Mesenchymal stem cell (in vitro differentiated cells and primary cell): Measurements from ENCODE around the gene CLSTN3.

Experiments
- DNase-seq: peaks from one replicate; pipeline ENCODE4 v3.0.0-alpha.2; 2013
- H2AFZ ChIP-seq: one replicate; pipeline ENCODE4 v1.6.1; 2013; ENCODE audit warnings: low read depth, mild to moderate bottlenecking, control low read depth, inconsistent platforms, low read length, moderate library complexity
- H2AK5ac ChIP-seq: 2 replicates; pipeline ENCODE4 v1.6.1; 2013; ENCODE audit warnings: low read length, moderate library complexity, mild to moderate bottlenecking, inconsistent platforms; ENCODE audit not compliant: severe bottlenecking
- H2BK120ac ChIP-seq: one replicate; pipeline ENCODE4 v1.6.1; 2013; ENCODE audit warnings: low read depth, mild to moderate bottlenecking, inconsistent platforms, low read length, moderate library complexity
- H2BK12ac ChIP-seq, 2 experiments: one replicate each; pipeline ENCODE4 v1.6.1; 2013; ENCODE audit warnings: inconsistent platforms in 2 of 2, low read length in 2 of 2, mild to moderate bottlenecking in 2 of 2, moderate library complexity in 2 of 2, control low read depth in 1 of 2
- H2BK15ac ChIP-seq: one replicate; pipeline ENCODE4 v1.6.1; 2013; ENCODE audit warnings: mild to moderate bottlenecking, low read depth, inconsistent platforms; ENCODE audit not compliant: poor library complexity, severe bottlenecking
- H2BK5ac ChIP-seq: 2 replicates; pipeline ENCODE4 v1.6.1; 2013; ENCODE audit warnings: low read depth, mild to moderate bottlenecking, low read length, control low read depth, inconsistent platforms; ENCODE audit not compliant: poor library complexity, severe bottlenecking
- H3K14ac ChIP-seq, 2 experiments: one replicate each; pipeline ENCODE4 v1.6.1; 2013; ENCODE audit warnings: inconsistent platforms in 2 of 2, low read length in 2 of 2, control low read depth in 1 of 2, mild to moderate bottlenecking in 1 of 2, moderate library complexity in 1 of 2
- H3K18ac ChIP-seq, 2 experiments: one replicate each; pipeline ENCODE4 v1.6.1; 2013; ENCODE audit warnings: inconsistent platforms in 2 of 2, low read length in 2 of 2, control low read depth in 1 of 2, low read depth in 1 of 2, mild to moderate bottlenecking in 1 of 2
- H3K23ac ChIP-seq, 2 experiments: one replicate each; pipeline ENCODE4 v1.6.1; 2013; ENCODE audit warnings: inconsistent platforms in 2 of 2, low read length in 2 of 2, mild to moderate bottlenecking in 2 of 2, moderate library complexity in 2 of 2, control low read depth in 1 of 2
- H3K27ac ChIP-seq: 2 replicates; pipeline ENCODE4 v1.5.1; 2013; ENCODE audit warnings: mild to moderate bottlenecking, moderate library complexity, low read length, control low read depth, inconsistent platforms; ENCODE audit not compliant: poor library complexity, severe bottlenecking
- H3K27me3 ChIP-seq, 2 experiments: 2 replicates each; pipeline versions ENCODE4 v1.6.1 to v1.7.0; 2013; ENCODE audit warnings: low read length in 2 of 2, mild to moderate bottlenecking in 2 of 2, moderate library complexity in 2 of 2, control low read depth in 1 of 2, inconsistent platforms in 1 of 2; ENCODE audit not compliant: control insufficient read depth in 1 of 2, insufficient read depth in 1 of 2
- H3K36me3 ChIP-seq, 2 experiments: 2 replicates each; pipeline versions ENCODE4 v1.6.1 to v1.7.0; 2013; ENCODE audit warnings: low read length in 2 of 2, control low read depth in 1 of 2, inconsistent platforms in 1 of 2, low read depth in 1 of 2, mild to moderate bottlenecking in 1 of 2; ENCODE audit not compliant: insufficient read depth in 2 of 2, control insufficient read depth in 1 of 2
- H3K4ac ChIP-seq, 2 experiments: one replicate each; pipeline ENCODE4 v1.6.1; 2013; ENCODE audit warnings: inconsistent platforms in 2 of 2, low read length in 2 of 2, mild to moderate bottlenecking in 2 of 2, moderate library complexity in 2 of 2, control low read depth in 1 of 2, low read depth in 1 of 2
- H3K4me1 ChIP-seq: 2 replicates; pipeline ENCODE4 v1.6.1; 2013; ENCODE audit warnings: low read depth, low read length, control low read depth; ENCODE audit not compliant: control insufficient read depth, insufficient read depth
- H3K4me2 ChIP-seq: 2 replicates; pipeline ENCODE4 v1.6.1; 2013; ENCODE audit warnings: low read length, mild to moderate bottlenecking, inconsistent platforms; ENCODE audit not compliant: poor library complexity, severe bottlenecking
- H3K4me3 ChIP-seq, 2 experiments: 2 replicates each; pipeline versions ENCODE4 v1.5.1 to v1.7.0; 2013; ENCODE audit warnings: low read length in 2 of 2, mild to moderate bottlenecking in 2 of 2, control low read depth in 1 of 2, low read depth in 1 of 2; ENCODE audit not compliant: insufficient read depth in 1 of 2
- H3K79me1 ChIP-seq: replicated peaks from 2 replicates; pipeline ENCODE4 v1.6.1; 2013; ENCODE audit warnings: mild to moderate bottlenecking, control low read depth, low read length, inconsistent platforms; ENCODE audit not compliant: poor library complexity, severe bottlenecking
- H3K9ac ChIP-seq: 2 replicates; pipeline ENCODE4 v1.7.0; 2013; ENCODE audit warnings: mild to moderate bottlenecking, low read length, moderate library complexity
- H3K9me3 ChIP-seq: 2 replicates; pipeline ENCODE4 v1.7.0; 2013; ENCODE audit warnings: mild to moderate bottlenecking, low read length; ENCODE audit not compliant: control insufficient read depth
- H4K8ac ChIP-seq: one replicate; pipeline ENCODE4 v1.6.1; 2013; ENCODE audit warnings: inconsistent platforms, mild to moderate bottlenecking, low read length, moderate library complexity
- H4K91ac ChIP-seq: one replicate; pipeline ENCODE4 v1.6.1; 2013; ENCODE audit warnings: mild to moderate bottlenecking, low read length, inconsistent platforms
- WGBS: methylation state at CpG from one replicate; pipeline ENCODE4 v1.1.7; 2013; ENCODE audit warnings: mixed read lengths; 5-methylcytosine and 5-hydroxymethylcytosine counted together

The CLSTN3 gene

GRCh38 chr12:7158781-7159609 is 28.8 kb downstream of the CLSTN3 start:
- Histone ChIP-seq H3K4me2 (no peak overlapping the region), H4K91ac (no peak overlapping the region)
- 77% methylated on average over 10 of the region's 10 CpGs for WGBS

GRCh38 chr12:7160183-7160582 is 30.0 kb downstream of the CLSTN3 start:
- H2BK12ac ChIP-seq: no peak overlapping the region
- H3K14ac ChIP-seq: no peak overlapping the region
- H3K79me1 ChIP-seq: no peaks in the 10 kb centered on the region
- H3K27me3 ChIP-seq: peaks cover 27 to 30% of the 10 kb centered on the region in 2 experiments
- H3K4me2 ChIP-seq: no peak overlapping the region
- no peak overlapping the region for H2BK120ac ChIP-seq
- no peak overlapping the region for H3K27ac ChIP-seq
- peaks cover 5% of the 10 kb centered on the region for H3K4me1 ChIP-seq
- H3K9ac ChIP-seq: no peak overlapping the region
- DNase-seq: no peak
- H3K18ac ChIP-seq: no peak overlapping the region
- H2AFZ ChIP-seq: no peak overlapping the region
- H3K4me3 ChIP-seq: no peak overlapping the region
- H4K8ac ChIP-seq: no peak overlapping the region
- no peak overlapping the region for H4K91ac ChIP-seq
- H3K4ac ChIP-seq: no peak overlapping the region
- no peak overlapping the region for H2BK5ac ChIP-seq
- peaks cover 3% of the 10 kb centered on the region for H3K9me3 ChIP-seq
- H3K23ac ChIP-seq: no peak overlapping the region
- no peak overlapping the region for H2BK15ac ChIP-seq
- 83% methylated on average over 7 of the region's 7 CpGs for WGBS
- H2AK5ac ChIP-seq: no peak overlapping the region
- H3K36me3 ChIP-seq: peaks cover 6 to 42% of the 10 kb centered on the region in 2 experiments

More at GRCh38 chr12:7158781-7159609, 28.8 kb downstream of the CLSTN3 start:
- Histone ChIP-seq H3K9ac (no peak overlapping the region), H3K23ac (no peak overlapping the region), H4K8ac (no peak overlapping the region), H2BK5ac (no peak overlapping the region), H3K4me3 (no peak overlapping the region), H2BK120ac (no peak overlapping the region), H2BK15ac (no peak overlapping the region), H3K27ac (no peak overlapping the region), H3K14ac (no peak overlapping the region), H3K9me3 (no peaks in the 10 kb centered on the region), H2AFZ (no peak overlapping the region), H3K36me3 (peaks cover 11 to 44% of the 10 kb centered on the region in 2 experiments), H3K4ac (no peak overlapping the region), H3K18ac (no peak overlapping the region), H3K27me3 (peaks cover 27% of the 10 kb centered on the region in 2 experiments), H2AK5ac (no peak overlapping the region), H3K4me1 (peaks cover 5% of the 10 kb centered on the region), H3K79me1 (no peaks in the 10 kb centered on the region), H2BK12ac (no peak overlapping the region)
- DNase-seq: no peak

- H3K27ac ChIP-seq: no peak overlapping the region
- H3K14ac ChIP-seq: no peak overlapping the region
- H2AK5ac ChIP-seq: no peak overlapping the region
- H2BK120ac ChIP-seq: no peak overlapping the region
- H3K4me1 ChIP-seq: peaks cover 2% of the 10 kb centered on the region
- no peak overlapping the region for H2BK15ac ChIP-seq
- no peak overlapping the region for H3K18ac ChIP-seq
- no peak overlapping the region for H2BK5ac ChIP-seq
- H4K8ac ChIP-seq: no peak overlapping the region
- H4K91ac ChIP-seq: no peak overlapping the region
- H3K23ac ChIP-seq: no peak overlapping the region
- no peak overlapping the region for H3K4ac ChIP-seq
- 72% methylated on average over 4 of the region's 4 CpGs for WGBS
- H3K36me3 ChIP-seq: peaks cover 6 to 30% of the 10 kb centered on the region in 2 experiments
- H3K9me3 ChIP-seq: peaks cover 12% of the 10 kb centered on the region
- no peak overlapping the region for H2BK12ac ChIP-seq
- no peak overlapping the region for H2AFZ ChIP-seq
- no peaks in the 10 kb centered on the region for H3K79me1 ChIP-seq
- no peak for DNase-seq
- H3K4me2 ChIP-seq: no peak overlapping the region
- H3K9ac ChIP-seq: no peak overlapping the region
- H3K27me3 ChIP-seq: peaks cover 27 to 34% of the 10 kb centered on the region in 2 experiments
- no peak overlapping the region for H3K4me3 ChIP-seq
Measured at GRCh38 chr12:7161327-7161726, 31.2 kb downstream of the CLSTN3 start.

- no peak overlapping the region for H3K14ac ChIP-seq
- WGBS: 90% methylated on average over 5 of the region's 5 CpGs
Measured at GRCh38 chr12:7161811-7162210, 31.6 kb downstream of the CLSTN3 start.

More at GRCh38 chr12:7161811-7162210, 31.6 kb downstream of the CLSTN3 start:
- Histone ChIP-seq H3K79me1 (no peaks in the 10 kb centered on the region), H4K91ac (no peak overlapping the region), H2BK12ac (no peak overlapping the region), H3K18ac (no peak overlapping the region), H2BK15ac (no peak overlapping the region), H2AFZ (no peak overlapping the region), H3K4me1 (peaks cover 2% of the 10 kb centered on the region), H4K8ac (no peak overlapping the region), H3K4me3 (no peak overlapping the region), H3K4ac (no peak overlapping the region), H3K27me3 (peaks cover 27 to 34% of the 10 kb centered on the region in 2 experiments), H3K23ac (no peak overlapping the region), H2BK5ac (no peak overlapping the region), H3K27ac (no peak overlapping the region), H2AK5ac (no peak overlapping the region), H3K36me3 (peaks cover 5 to 26% of the 10 kb centered on the region in 2 experiments), H2BK120ac (no peak overlapping the region), H3K9me3 (peaks cover 16% of the 10 kb centered on the region), H3K9ac (no peak overlapping the region), H3K4me2 (no peak overlapping the region)
- DNase-seq: no peak
